Adipocyte (in vitro differentiated cells): ENCODE data around the gene PYGL.

Source experiments
- DNase-seq: peaks from one replicate; pipeline ENCODE4 v3.0.0-alpha.2; 2015; ENCODE audit warnings: low read depth
- H3K27me3 ChIP-seq: replicated peaks from 2 replicates; pipeline ENCODE4 v1.7.0; 2013; ENCODE audit warnings: mild to moderate bottlenecking, low read length, moderate library complexity; ENCODE audit not compliant: control insufficient read depth, insufficient read depth
- H3K36me3 ChIP-seq: 2 replicates; pipeline ENCODE4 v1.7.0; 2013; ENCODE audit warnings: low read length, mild to moderate bottlenecking, moderate library complexity; ENCODE audit not compliant: control insufficient read depth, insufficient read depth, severe bottlenecking
- H3K4me1 ChIP-seq: 2 replicates; pipeline ENCODE4 v1.7.0; 2013; ENCODE audit warnings: mild to moderate bottlenecking, low read length, moderate library complexity; ENCODE audit not compliant: control insufficient read depth, insufficient read depth
- H3K4me3 ChIP-seq: 2 replicates; pipeline ENCODE4 v1.7.0; 2013; ENCODE audit warnings: mild to moderate bottlenecking, low read length, moderate library complexity
- H3K9ac ChIP-seq: 2 replicates; pipeline ENCODE4 v1.7.0; 2013; ENCODE audit warnings: mild to moderate bottlenecking, low read length, moderate library complexity
- H3K9me3 ChIP-seq: 2 replicates; pipeline ENCODE4 v1.7.0; 2013; ENCODE audit warnings: mild to moderate bottlenecking, low read length, moderate library complexity; ENCODE audit not compliant: control insufficient read depth

The PYGL gene

DNA sequence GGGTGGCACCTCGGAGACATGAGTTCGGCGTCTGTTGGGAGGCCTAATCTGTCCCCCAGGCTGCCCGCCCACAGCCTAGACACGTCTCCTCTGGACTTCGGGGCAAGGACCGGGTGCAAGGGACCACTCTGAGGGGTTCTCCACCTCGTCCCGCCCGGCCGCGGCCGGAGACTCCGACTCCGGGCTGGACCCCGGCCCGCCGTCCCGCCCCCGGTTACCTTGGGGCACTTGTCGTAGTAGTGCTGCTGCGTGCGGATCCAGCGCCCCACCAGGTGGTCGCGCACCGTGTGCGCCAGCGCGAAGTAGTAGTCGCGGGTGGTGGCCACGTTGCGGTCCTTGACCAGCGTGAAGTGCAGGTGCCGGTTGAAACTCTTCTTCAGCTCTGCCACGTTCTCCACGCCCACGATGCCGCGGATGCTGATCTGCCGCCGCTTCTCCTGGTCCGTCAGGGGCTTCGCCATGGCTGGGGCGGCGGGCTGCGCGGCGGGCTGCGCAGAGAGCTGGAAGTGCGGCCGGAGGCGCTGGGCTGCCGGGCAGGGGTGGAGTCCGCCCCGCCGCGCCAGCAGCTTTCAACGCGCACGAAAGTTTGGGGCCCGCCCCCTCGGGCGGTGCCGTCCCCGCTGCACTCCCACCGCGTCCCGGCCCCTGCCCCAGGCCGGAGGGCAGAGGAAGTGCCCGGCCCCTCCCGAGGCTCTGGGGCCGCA is at the start of gene PYGL:
Gene PYGL, minus strand, starts transcription at position 541 of the 704 bp plus-strand sequence. Its CDS starts 80 bp downstream, at position 461.
- peak; percentile 87 for DNase-seq

DNA sequence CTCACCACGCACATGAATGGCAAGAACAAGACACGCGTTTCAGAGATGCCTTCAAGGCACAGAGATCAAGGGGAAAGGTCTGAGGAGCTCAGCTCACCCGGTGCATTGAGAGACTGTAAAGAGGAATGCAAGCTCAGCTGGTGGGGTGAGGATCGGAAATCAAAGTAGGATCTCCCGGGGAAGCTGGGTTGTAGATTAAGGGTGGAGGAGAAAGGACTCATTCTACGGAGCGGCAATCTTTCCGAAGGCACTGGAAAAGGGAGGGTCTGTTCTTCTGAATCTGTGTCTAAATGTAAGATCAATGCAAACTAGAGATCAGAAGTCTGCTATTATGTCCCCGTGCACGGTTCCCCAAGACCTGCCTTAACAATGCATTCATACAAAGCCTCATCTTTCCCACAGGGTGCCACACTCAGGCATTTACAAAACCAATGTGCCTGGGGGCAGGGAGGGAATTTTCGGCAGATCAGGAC is 41.6 kb upstream of the PYGL start:
- no peak for DNase-seq
- no peaks in the 10 kb centered on the region for H3K27me3 ChIP-seq
- H3K4me1 ChIP-seq: peaks cover 14% of the 10 kb centered on the region
- H3K9ac ChIP-seq: no peak overlapping the region
- H3K9me3 ChIP-seq: no peaks in the 10 kb centered on the region
- H3K4me3 ChIP-seq: no peak overlapping the region
- no peaks in the 10 kb centered on the region for H3K36me3 ChIP-seq

More for the DNA sequence above, at the start of gene PYGL:
- no peaks in the 10 kb centered on the region for H3K9me3 ChIP-seq
- H3K4me3 ChIP-seq: peak within 1 kb of the TSS; percentile 97
- H3K36me3 ChIP-seq: peaks cover 9% of the 10 kb centered on the region
- H3K4me1 ChIP-seq: peaks cover 9% of the 10 kb centered on the region
- peak within 1 kb of the TSS; percentile 95 for H3K9ac ChIP-seq
- no peaks in the 10 kb centered on the region for H3K27me3 ChIP-seq

DNA sequence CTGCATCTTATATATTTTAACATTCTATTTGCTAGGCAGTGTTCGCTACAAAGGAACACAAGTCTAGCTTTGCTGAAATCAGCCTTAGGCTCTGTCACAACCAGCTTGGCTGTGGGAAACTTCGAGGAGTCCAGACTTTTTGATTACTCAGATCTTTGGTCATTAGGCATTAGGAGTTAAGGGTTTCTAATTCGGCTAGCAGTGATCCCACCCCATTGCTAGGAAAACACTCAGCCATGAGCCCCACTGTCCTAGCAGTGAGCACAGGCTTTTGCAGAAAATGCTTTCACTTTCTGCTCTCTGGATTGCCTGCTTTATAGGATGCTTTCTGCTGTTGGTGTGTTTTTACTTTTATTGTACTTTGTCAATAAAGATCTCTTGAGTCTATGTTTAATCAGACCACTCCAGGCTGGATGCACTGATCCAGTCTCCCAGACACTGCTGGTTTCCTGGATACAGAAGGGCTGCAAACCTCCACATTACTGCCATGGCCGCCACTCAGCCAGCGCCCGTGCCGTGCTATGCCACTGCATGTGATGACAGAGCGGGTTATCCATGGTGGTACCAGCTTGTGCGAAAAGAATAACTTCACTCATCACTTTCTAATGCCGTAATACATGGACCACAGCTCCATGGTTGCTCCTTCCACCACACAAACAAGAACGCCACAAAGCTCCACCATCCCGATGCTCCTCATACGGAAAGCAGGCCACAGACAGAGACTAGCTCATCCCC is 41.0 kb upstream of the PYGL start:
- no peaks in the 10 kb centered on the region for H3K36me3 ChIP-seq
- DNase-seq: peak; percentile 21
- H3K4me1 ChIP-seq: peaks cover 14% of the 10 kb centered on the region
- no peaks in the 10 kb centered on the region for H3K9me3 ChIP-seq
- H3K27me3 ChIP-seq: no peaks in the 10 kb centered on the region
- peak overlapping the region; percentile 22 for H3K4me3 ChIP-seq
- peak overlapping the region; percentile 27 for H3K9ac ChIP-seq

DNA sequence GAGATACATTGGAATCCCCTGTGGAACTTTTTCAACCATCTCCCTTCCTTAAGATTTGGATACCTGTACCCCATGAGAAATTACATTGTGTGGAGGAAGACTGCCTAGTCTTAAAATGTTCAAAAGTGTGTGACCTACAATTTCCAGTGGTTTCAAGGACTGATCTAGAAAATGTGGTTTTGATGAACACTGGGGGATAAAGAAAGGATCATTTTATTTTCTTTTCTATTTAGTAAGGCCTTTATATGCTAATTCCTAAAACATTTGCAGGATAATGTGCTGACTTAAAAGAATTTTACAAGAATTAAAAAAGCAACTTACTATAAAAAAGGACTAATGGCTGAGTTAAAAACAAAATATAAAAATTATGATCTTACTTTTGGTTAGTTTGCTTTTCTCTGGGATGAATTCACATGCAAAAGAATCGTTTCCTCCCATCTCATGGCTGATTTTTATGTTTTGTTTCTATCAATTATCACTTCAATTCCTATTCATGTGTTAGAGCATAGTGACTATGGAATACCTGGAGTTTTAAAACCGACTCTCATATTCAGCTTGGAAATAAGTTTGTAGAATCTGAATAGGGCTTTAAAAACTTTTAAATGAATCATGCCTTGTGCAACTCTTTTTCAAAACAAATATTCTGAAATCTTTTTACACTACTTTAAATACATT is 39.9 kb upstream of the PYGL start:
- no peak overlapping the region for H3K4me3 ChIP-seq
- DNase-seq: no peak
- peak overlapping the region; percentile 27 for H3K9ac ChIP-seq
- no peaks in the 10 kb centered on the region for H3K36me3 ChIP-seq
- H3K27me3 ChIP-seq: no peaks in the 10 kb centered on the region
- peaks cover 14% of the 10 kb centered on the region for H3K4me1 ChIP-seq
- no peaks in the 10 kb centered on the region for H3K9me3 ChIP-seq

DNA sequence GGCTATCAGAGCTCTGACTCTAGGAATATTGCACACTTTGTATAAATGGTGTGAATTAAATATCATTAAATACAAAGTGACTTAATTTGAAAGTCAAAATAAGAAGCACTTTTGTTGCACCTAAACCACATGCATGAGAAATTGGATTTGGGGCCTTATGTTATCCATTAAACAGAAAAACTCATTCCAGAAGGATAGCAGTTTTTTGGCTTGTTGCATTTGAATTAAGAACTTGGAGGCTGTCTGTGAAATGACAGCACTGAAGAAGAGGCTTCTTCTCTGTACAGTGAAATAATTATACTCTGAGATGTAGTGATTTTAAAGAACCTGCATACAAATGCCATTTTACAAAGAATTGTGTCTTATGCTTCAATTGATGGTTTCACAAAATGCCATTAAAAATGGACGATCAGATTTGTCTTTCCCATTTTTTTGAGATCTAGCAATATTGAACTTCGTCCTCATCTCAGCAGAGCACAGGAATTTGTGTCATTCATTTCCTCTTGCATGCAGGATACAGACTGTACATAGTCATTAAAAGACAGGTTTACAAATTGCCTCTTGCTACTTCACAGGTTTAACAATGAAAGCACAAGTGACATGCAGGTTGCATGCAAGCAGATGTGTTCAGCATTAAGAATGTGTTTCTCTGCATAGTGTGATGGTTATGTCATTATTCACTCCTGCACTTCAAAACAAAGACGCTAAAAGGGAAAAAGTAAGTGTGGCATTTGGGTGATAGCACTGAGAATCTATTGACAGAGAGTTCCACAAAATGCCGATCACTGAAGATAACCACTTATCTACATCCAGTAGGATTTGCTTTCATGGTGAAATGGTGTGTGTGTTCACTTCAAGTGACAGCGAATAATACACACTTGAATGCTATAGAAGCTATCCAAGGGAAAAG is 35.9 kb upstream of the PYGL start:
- H3K36me3 ChIP-seq: no peaks in the 10 kb centered on the region
- H3K4me1 ChIP-seq: peaks cover 11% of the 10 kb centered on the region
- H3K27me3 ChIP-seq: no peaks in the 10 kb centered on the region
- DNase-seq: no peak
- H3K9me3 ChIP-seq: no peaks in the 10 kb centered on the region
- H3K9ac ChIP-seq: no peak overlapping the region
- no peak overlapping the region for H3K4me3 ChIP-seq

DNA sequence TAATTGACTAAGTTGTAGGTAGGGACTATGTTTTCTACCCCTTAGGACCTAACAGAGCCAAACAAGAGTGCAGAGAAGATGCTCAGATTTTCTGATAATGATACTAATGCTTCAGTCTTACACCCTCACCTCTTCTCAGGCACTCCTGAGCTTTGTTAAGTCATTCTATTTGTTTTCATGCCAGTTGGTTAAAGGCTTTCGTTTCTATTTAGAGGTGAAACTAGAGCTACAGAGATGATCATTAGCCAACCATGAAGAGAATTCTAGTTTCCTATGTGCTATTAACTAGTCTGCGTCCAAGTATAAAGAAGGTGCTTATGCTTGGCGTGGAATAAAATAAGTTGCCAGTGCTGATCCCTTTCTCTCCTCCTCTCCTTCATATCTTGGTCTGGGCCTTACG is 34.6 kb upstream of the PYGL start:
- Histone ChIP-seq H3K9me3 (no peaks in the 10 kb centered on the region), H3K4me1 (no peaks in the 10 kb centered on the region), H3K4me3 (no peak overlapping the region), H3K36me3 (no peaks in the 10 kb centered on the region), H3K27me3 (no peaks in the 10 kb centered on the region), H3K9ac (no peak overlapping the region)
- DNase-seq: no peak

DNA sequence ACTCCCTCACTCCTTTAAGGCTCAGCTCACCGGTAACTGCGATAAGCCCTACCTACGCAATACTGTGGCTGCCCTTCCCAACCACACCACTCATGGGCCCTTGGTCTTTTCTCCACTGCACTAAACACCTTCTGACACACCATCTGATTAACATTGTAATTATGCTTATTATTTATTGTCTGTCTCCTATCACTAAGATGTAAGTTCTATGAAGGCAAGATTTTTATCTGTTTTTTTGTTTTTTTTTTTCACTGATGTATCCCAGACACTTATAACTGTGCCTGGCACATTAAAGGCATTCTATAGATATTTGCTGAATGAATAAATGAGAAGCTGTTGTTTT is 34.2 kb upstream of the PYGL start:
- no peaks in the 10 kb centered on the region for H3K27me3 ChIP-seq
- no peaks in the 10 kb centered on the region for H3K36me3 ChIP-seq
- H3K4me3 ChIP-seq: no peak overlapping the region
- H3K9me3 ChIP-seq: no peaks in the 10 kb centered on the region
- no peak overlapping the region for H3K9ac ChIP-seq
- no peaks in the 10 kb centered on the region for H3K4me1 ChIP-seq
- no peak for DNase-seq

DNA sequence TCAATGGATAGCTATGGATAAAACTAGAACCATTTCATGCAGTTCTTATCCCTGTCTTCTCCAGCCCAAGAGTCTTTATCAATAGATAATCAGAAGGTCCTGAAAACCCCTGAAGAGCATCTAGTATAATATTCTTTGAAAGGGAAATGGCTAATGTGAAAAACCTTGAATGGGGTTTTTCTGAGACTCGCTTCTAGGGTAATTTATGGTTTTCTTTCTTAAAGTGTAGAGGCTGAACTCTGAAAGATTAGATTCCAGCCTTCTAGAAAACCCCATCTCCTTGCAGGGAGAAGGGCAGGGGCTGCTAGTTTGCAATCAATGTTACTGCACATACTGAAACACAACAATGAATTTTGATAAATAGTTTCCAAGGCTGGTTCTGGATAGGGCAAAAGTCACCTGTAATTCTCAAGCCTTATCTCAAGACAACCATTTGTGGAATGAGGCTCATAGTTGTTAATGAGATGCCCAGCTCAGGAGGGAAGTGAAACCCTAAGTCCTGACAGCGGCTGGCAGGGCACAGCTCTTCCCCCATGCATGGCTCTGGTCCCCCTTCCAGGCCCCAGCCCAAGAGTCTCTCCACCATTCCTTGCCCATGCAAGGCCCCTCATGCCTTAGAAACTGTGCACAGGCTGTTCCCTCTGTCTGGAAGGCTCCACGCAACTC is 33.7 kb upstream of the PYGL start:
- H3K4me3 ChIP-seq: no peak overlapping the region
- no peaks in the 10 kb centered on the region for H3K4me1 ChIP-seq

DNA sequence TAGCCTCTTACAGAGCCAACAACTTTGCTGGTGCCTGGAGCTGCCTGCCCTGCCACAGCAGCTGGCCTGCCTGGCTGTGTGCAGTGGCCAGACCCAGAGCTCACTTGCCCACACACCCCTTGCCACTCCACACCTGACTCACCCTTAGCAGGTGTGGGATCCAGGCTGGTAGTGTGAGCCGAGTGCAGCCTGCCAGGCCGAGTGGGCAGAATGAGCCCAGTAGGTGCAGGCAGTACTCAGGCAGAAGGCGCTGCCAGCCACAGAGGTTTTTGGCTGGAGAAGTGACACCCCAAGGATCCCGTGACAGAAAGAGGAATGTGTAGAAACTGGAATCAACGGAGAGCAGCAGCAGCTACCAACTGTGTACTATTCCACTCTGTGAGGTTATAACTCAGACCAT is 29.8 kb upstream of the PYGL start:
- no peak for DNase-seq
- Histone ChIP-seq H3K9me3 (no peaks in the 10 kb centered on the region), H3K9ac (no peak overlapping the region), H3K4me1 (no peaks in the 10 kb centered on the region), H3K27me3 (no peaks in the 10 kb centered on the region), H3K36me3 (no peaks in the 10 kb centered on the region), H3K4me3 (no peak overlapping the region)

More for the DNA sequence above, 33.7 kb upstream of the PYGL start:
- DNase-seq: no peak
- H3K27me3 ChIP-seq: no peaks in the 10 kb centered on the region
- H3K9me3 ChIP-seq: no peaks in the 10 kb centered on the region
- no peak overlapping the region for H3K9ac ChIP-seq
- H3K36me3 ChIP-seq: no peaks in the 10 kb centered on the region

DNA sequence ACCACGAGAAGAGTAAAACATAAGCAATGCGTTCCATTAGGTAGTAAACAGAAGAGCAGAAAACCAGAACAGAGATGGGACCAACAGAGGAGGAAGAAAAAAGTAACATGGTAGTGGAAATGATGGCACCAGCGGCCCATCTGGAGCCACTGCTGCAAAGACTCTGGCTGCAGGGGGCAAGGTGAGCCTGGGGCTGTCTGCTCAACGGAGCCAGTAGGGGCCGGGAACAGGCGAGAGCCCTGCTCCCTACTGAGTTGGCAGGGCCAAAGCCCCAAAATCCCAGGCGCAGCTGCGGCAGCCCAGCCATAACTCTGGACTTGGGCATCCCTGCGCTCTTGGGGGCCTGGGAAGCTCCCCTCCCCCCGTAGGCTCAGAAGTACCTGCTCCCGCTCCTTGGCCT is 28.5 kb upstream of the PYGL start:
- Histone ChIP-seq H3K4me3 (no peak overlapping the region), H3K27me3 (no peaks in the 10 kb centered on the region), H3K36me3 (no peaks in the 10 kb centered on the region), H3K9ac (no peak overlapping the region), H3K9me3 (no peaks in the 10 kb centered on the region), H3K4me1 (no peaks in the 10 kb centered on the region)
- no peak for DNase-seq
